Measurements from ENCODE around the gene MMP23B. TPM values are rescaled to one million over a fixed set of nuclear protein-coding genes. Genes with fewer than 3 reads are reported as not detected.

Gene MMP23B
- total RNA-seq, 1 experiment from 2014 or later: not detected

DNA sequence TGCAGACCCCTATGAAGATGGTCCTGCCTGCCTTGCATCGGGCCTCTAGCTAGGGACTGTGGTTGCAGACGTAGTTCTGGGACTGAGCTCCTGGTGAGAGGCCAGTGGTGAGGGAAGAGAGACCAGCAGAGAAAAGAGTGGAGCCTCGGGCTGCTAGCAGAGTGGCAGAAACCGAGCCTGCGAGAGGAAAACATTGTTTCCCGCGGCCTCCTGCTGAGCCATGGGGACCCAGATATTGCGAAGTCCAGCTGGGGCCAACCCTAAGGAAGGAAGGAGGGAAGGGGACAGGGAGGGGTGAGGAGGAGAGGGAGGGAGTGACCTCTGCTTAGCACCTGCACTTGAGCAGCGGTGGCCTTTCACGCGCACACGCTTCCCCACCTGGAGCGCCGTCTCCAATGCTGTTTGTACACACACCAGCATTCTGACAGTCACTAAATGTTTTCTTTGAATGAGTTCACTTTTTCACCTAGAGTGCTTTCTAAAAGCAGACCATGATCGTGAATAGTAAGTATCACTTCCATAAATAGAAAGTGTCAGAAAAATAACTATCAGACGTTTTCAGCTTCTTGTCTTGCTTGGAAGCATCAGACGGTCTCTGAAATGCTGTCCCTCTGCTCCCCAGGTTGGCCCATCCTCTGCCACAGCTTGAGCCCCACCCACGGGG, 29.5 kb upstream of the MMP23B start:
- no peak for DNase-seq (ENCODE audit: low read depth)

DNA sequence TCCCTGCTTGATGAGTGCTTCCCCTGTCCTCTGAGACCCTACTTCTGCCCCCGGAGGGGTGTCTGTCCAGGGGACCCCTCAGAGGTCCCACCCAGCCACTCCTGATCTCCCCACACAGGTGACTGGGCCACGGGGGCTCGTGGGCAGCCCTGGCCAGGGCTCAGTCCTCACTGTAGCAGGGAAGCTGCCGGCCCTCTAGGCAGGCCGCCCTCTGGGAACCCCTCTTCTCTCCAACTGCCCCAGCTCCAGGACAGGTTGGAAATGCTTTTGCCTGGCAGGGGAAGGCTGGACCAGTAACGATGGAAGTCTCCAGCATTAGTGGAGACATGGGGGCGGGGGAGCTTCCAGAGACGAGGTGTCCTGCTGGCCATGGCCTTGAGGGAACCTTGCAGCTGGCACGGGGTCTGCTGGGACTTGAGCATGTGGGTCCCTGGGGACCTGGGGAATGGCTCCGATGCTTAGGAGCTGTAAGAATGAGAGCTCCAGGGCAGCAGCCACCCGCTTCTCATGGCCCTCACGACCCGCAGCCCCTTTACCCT, 28.9 kb upstream of the MMP23B start:
- DNase-seq (ENCODE audit: low read depth): no peak

DNA sequence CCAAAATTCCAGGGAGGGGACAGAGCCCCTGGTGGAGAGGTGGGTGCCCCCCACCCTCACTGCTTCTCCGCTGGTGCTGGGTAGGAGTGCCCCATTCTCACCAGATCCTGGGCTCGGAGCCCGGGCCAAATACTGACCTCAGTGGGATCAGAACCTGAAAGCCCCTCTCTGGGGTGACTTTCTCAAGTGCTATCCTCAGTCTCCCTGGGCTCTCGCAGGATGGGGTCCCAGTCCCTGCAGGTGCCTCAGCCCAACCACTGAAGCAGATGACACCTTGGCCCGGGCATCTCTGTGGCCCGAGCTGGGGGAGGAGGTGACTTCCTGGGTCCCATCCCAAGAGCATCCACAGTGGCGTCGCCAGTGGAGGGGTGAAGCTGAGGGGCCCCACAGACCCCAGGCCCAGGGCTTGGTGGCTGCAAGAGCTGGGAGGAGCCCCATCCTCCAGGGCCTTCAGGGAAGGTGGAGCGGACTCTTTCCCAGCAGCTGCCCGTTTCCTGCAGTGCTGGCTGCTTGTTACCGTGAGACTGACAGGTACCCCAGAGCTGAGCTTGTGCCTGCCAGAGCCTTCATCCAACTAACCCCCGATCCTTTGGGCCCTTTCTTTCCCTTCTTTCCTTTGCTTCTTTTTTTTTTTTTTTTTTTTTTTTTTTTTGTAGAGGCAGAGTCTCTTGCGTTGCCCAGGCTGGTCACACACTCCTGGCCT, 28.2 kb upstream of the MMP23B start:
- no peak for DNase-seq (ENCODE audit: low read depth)

DNA sequence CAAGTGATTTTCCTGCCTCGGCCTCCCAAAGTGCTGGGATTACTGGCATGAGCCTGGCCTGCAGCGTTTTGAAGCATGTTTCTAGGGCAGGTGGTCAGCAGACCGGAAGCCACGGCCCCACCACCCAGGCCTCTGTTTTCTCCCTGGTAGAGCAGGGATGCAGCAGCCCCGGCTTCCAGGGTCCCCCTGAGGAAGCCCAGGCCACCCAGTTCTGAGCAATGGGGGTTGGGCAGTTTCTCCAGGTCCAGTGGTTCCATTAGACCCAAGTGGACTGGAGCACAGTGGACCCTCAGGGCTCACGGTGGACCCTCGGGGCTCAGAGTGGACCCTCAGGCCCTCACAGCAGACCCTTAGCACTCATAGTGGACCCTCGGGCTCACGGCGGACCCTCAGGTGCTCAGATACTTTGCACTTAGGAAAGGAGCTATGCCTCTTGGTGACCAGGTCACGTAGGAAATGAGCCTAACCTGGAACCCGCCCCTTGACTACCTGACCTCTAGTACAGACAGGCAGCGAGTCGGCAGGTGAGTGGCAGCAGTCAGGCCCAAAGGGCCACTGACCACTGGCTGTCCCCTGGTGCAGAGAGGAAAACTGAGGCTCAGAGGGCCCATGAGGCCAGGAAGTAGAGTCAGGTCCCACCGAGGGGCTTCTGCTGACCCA, 27.5 kb upstream of the MMP23B start:
- no peak for DNase-seq (ENCODE audit: low read depth)

DNA sequence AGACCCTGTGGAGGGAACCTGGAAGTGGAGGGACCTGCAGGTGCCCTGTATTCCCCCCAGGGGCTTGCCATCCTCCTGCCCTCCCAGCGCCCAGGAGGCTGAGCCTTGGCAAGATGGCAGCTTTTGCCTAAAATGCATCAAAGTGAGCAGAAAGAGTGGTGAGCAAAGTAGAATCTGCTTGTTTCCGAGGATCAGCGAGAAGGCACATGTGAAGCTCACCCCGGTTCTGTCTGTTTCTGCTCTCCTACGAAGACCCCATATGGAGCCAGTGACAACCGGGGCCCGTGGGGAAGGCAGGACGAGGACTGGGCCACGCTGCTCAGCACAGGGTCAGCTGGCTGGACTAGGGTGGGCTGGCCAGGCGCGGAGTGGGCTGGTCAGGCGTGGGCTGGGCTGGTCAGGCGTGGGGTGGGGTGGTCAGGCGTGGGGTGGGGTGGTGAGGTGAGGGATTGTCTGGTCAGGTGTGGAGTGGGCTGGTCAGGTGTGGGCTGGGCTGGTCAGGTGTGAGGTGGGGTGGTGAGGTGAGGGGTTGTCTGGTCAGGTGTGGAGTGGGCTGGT, 26.9 kb upstream of the MMP23B start:
- no peak for DNase-seq (ENCODE audit: low read depth)

- no peak for DNase-seq (ENCODE audit: low read depth)
These were observed 26.2 kb upstream of the MMP23B start for GRCh38 chr1:1605724-1606123.

GRCh38 chr1:1606232-1606631, 25.7 kb upstream of the MMP23B start:
- DNase-seq (ENCODE audit: low read depth): no peak

GRCh38 chr1:1609822-1610485, 22.0 kb upstream of the MMP23B start:
- DNase-seq (ENCODE audit: low read depth): no peak

DNA sequence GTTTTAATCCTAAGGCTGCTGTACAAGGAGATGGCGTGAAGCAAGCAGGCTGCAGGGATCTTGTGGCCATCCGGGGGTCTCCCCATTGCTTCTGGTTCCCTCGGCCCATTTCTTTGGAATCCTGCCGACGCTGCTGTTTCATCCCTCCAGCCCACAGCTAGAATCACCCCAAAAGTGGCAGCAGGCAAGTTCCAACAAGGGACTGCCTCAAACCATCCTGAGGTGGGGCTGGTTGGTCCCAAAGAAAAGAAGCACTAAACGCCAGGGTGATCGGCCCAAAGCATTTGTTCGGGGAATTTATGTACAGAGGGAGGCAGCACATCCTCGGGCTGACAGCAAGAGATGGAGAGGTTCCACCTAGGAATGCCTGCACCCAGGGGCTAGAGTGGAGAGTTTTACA, 21.2 kb upstream of the MMP23B start:
- no peak for DNase-seq (ENCODE audit: low read depth)

DNA sequence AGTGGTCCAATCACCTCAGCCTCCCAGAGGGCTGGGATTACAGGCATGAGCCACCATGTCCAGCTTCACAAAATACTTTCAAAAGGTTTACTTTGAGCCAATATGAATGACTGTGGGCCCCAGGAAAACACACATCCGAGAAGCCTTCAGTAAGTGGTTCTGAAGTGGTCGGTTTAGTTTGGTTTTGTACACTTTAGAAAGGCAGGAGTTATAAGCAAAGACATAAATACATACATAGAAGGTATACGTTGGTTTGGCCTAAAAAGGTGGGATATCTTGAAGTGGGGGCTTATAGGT, 19.9 kb upstream of the MMP23B start:
- no peak for DNase-seq (ENCODE audit: low read depth)

GRCh38 chr1:1613509-1614082, 18.4 kb upstream of the MMP23B start:
- no peak for DNase-seq (ENCODE audit: low read depth)

DNA sequence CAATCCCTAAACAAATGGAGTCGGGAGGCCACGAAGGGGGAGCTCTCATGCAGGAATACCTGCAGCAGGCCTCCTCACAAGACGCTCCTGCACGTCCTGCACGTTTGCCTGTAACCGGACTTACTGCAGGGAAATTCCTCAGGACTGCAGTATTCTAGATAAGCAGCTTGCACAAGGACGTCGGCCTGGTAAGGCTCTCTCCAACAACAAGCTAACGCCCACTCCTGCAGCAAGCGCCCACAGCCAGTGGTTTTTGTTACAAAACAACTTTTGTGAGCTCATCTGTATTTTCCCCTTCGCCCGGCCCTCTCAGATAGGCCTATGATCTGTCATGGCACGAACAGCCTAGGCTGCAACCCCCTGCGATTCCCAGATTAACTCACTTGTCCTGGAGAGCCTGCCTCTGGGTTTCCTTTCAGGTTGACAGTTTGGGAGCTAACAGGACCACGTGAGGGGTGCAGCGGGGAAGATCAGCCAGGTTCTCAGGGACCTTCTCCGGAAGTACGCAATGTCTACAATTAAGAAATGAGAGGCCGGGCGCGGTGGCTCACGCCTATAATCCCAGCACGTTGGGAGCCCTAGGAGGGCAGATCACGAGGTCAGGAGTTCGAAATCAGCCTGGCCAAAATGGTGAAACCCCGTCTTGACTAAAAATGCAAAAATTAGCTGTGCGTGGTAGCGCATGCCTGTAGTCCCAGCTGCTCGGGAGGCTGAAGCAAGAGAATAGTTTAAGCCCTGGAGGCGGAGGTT, 17.6 kb upstream of the MMP23B start:
- DNase-seq (ENCODE audit: low read depth): no peak

DNA sequence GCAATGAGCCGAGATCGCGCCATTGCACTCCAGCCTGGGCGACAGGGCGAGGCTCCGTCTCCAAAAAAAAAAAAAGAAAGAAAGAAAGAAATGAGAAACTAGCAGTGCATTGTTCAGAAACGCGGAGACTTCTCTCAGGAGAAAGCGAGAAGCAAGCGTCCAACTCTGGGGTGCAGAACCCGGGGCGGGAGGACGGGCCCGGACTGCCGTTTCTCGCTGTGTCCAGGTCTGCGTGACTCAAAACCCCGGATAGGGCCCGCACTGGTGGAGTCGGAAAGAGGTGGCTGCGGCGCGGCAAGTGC, 17.1 kb upstream of the MMP23B start:
- no peak for DNase-seq (ENCODE audit: low read depth)

DNA sequence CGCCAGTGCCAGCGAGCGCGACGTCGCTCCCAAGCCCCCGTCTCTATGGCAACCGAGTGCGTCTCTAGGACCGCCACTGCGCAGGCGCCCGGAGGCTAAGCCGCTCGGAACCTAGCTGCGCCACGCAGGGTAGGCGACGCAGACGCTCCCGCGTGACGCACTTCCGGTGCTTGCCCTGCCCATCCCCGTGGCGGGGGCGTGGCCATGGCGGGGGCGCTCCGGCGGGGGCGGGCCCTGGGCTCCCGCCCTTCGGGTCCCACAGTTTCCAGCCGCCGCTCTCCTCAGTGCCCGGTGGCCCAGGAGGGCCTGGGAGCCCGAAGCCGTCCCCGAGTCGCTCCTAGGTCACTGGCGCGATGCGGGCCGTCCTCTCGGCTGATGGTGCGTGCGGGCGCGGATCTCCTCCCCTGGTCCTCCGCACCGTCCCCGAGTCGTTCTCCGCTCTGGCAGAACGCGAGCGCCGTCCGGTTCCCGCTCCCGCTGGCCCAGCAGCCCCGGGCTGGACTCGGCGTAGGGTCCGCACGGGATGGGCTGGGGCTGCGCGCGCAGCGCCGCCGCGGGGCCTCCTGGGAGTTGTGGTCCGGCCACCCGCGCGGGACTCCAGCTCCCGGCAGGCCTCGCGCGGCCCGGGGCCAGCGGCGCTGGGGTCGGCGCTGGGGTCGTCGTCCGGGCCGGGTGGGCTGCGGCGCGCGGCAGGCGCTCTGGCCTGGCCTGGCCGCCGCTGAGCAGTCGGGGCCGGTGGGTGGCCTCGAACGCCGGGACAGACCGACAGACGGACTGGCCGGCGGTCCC, 16.5 kb upstream of the MMP23B start, which contains the start of gene MIB2:
TSS of gene MIB2 (plus strand) at position 245 of the 789 bp plus-strand sequence. CDS start 7,953 bp downstream, outside the sequence.
- peak; percentile 90 for DNase-seq (ENCODE audit: low read depth)

- DNase-seq (ENCODE audit: low read depth): no peak
These were observed 15.8 kb upstream of the MMP23B start for GRCh38 chr1:1616045-1616790.

DNA sequence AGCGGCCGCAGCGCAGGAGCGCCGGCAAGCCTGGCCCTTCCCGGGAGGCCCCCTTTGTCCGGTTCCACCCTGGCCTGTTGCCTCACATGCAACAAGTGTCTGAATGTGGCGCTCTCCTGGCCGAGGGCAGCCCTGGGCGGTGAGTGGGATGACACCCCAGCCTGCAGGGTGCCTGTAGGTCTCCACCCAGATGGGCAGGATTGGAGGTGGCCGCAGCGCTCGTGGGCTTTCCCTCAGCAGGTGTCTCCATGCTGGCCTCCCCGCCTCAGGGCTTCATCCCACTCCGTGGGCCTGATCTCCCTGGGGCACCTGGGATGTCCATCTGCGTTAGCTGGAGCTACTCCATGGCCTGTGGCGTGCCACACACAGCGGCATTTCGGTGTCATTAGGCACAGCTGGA, 15.1 kb upstream of the MMP23B start:
- DNase-seq (ENCODE audit: low read depth): no peak

- no peak for DNase-seq (ENCODE audit: low read depth)
These were observed 14.5 kb upstream of the MMP23B start for GRCh38 chr1:1617516-1617915.

DNA sequence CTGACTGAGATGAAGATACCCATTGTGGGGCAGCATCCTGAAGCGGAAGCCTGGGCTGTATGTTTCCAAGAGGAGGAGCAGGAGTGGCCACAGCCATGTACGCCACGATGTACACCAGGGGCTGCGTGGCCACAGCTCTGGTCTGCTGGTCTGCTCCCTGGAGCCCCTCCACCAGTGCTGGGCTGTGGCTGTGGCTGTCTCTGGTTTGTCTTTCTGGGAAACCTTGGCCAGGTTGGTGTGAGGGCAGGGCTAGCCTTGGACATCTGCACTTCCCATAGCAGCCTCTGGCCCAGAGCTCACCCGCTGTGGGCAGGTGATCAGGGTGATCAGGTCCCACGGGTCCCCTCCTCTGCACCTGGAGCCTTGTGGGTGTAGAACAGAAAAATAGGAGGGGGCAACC, 14.0 kb upstream of the MMP23B start:
- DNase-seq (ENCODE audit: low read depth): no peak

DNA sequence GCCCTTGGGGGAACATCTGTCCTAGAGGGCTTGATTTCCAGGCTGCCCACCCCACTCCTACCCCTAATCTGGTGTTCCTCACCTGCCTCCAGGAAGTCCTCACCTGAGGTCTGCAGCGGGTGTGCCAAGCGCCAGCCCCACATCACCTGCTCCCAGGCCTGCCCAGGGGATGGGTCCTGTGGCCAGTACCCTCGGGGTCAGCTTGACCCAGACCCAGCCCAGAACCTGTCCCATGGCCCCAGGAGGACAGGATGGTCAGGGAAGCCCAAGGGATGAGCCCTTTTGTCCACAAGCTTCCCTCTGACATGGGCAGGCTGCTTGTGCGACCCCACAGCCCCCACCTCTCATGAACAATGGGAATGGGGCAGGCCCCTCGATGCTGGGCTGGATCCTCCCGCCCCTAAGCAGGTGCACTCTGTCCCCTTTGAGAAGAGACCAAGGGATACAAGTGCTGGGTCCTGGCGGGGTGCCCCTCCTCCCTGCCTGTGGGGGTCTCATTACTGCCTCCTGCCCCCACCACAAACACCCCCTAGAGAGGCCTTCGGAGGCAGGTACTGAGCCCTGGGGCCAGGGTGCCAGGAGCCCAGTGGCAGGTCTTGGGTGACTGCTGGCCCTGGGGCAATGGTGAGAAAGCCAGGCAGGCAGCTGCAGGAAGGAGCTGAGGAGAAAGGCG, 13.4 kb upstream of the MMP23B start:
- no peak for DNase-seq (ENCODE audit: low read depth)

Data from HT1080 (cell line).